NCI-H1436 (cell line): Measurements from ENCODE around the gene TIGD1.
"Not testable (repeated sequence)": the region's sequence is repeated elsewhere in the genome, so short reads cannot be mapped to it uniquely, and the experiment has no call there.

Experiments used
- DNase-seq: peaks from one replicate; lab custom pipeline; 2025; lab: John Stamatoyannopoulos, UW

The TIGD1 gene

DNA sequence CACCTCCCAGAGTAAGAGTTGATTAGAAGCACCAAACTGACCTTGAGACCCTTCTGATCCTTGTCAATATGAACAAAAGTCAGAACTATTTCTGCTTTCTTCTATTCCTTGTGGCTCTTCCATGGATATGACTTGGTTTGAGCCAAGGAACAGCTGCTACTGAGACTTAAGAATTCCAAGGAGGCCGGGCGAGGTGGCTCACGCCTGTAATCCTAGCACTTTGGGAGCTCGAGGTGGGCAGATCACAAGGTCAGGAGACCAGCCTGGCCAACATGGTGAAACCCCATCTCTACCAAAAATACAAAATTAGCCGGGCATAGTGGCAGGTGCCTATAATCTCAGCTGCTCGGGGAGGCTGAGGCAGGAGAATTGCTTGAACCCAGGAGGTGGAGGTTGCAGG is 20.1 kb upstream of the TIGD1 start:
- DNase-seq, result not testable (repeated sequence)

DNA sequence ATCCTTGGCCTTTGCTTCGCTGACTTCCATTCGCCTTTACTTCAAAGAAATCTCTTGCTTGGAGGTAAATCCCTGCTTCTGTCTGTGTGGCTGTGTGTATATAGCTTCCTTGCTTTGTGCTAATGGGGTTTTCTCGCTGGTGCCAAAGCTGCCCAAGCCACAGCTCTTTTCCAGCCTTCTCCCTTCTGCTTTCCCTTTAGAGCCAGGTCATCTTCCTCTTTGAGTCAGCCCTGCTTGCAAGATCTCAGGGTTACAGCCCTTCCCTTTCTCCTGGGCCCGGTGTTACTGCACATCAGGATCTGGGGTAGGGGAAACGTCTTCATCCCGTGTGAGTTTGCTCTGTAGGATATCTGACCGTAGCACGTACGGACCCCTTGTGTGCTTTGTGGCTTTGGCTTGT is 19.2 kb upstream of the TIGD1 start:
- no peak for DNase-seq

DNA sequence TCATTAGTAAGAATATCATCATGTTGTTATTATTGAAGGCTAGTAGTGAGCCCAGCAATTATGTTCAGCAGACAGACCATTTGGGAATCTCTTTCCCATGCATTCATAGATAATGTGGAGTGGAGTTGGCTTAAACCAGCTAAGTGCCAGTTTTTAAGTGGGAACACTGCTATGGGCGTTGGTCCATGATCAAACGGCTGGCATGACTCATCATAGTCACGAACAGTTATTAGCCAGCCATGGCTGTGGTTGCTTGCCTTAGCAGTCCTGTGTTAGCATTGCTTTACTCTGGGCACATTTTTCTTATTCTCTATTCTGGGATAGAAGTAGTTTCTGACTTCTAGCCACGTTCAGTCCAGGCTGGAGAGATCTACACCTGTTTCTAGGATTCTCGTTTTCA is 17.8 kb upstream of the TIGD1 start:
- no peak for DNase-seq

DNA sequence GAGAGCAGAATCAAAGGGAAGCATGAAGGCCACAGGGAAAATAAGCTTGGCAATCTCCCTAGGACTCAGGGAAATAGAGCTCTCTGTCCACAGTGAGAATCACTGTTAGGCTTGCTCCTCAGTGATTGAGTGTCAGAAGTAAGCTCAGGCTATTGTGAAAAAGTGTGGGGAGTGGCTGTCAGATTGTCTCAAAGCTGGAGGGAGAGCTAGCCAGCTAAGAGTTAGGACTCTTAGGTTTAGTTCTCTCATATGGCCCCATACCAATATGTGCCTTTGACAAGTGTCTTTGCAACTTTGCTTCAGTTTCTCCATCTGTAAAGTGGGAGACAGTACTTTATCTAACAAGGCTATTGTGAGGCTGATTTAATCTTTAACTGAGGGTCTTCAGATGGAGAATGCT is 17.4 kb upstream of the TIGD1 start:
- no peak for DNase-seq

DNA sequence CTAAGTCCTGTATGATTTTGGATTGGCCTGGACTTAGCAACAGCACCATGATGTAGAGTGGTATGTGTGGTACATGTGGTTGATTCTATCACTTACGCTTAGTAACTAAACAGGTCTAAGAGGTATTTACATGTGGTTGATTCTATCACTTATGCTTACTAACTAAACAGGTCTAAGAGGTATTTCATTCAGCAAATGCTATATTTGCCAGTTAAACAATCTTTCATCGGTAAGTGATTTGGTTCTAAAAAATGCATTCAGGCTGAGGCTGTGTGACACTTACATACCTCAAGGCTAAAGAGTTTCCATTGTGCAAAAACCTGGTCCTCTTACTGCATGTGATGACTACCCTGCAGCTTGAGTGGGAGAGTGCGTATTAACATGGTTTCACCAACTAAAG is 13.2 kb upstream of the TIGD1 start:
- no peak for DNase-seq

DNA sequence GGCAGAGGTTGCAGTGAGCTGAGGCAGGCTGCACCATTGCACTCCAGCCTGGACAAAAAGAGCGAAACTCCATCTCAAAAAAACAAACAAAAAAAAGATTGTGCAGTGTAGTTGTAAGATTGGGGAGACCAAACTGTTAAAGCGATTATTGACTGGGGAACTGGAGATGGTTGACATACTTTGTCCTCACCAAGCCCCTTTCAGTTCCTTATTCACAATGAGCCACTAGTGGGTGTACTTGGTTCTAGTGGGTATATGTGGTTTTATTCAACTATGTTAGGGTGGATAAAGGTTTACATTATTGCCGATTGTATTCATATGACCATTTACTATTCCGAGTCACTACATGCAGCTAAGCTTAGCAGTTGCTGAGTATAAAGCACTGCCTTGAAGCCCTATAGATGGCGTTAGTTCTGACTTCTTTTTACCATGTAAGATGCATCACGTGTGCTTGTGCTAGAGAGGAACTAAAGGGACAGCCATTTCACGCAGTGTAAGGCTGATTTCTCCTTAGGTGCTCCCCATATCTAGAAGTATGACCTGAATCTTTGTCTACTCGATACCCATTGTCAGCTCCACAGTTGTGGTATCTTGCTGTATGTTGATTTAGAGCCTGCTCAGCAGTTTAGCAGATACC is 12.3 kb upstream of the TIGD1 start:
- no peak for DNase-seq

DNA sequence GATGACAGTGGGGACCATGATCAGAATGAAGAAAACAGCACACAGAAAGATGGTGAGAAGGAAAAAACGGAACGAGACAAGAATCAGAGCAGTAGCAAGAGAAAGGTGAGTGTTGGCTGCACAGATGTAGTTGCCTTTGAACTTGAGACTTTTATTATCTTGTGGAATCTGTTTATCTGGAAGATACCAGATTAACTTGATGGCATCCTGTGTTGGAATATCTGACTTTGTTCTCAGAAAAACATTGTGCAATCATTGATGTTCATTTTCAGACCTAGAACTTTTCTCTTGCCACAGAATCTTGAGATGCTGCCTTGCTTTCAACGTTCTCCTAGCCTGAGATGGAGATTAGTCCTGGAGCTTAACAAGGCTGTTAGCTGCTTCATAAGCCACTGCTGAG is 6.1 kb upstream of the TIGD1 start:
- no peak for DNase-seq

DNA sequence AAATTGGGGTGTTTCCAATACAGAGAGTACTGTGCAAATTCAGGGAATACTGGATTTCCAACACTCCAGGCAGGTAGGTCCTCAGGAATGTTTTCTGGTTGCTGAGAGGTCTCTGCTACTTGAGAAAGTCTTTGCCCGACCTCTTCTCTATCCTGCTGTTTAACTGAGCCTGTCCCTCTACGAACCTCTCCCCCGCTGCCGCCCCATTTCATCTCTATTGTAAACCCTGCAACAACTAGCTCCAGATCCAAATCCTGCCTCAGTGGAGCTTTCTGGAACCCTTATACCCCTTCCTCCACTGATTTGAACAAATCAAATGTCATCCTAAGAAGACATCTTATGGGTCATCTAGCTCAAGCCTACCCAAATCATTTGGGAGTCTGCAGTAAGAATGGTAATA is 1.4 kb upstream of the TIGD1 start:
- DNase-seq, result no peak

DNA sequence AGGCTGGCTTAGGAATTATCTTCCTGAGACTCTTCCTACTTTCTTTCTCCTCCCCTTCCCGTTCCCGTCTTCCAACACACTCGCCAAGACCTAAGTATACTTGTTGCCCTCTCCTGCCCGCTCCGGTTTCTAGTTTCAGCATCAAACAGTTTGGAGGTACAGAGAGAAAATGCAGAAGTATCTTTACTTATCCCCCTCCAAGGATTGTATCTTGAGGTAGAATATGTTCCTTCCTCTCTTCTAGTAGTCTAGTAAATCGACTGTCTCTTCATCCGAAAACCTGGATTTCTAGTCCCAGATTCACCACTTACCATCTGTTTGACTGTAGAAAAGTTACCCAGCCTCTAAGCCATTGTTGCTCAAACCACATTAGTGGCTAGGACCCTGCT is 887 bp upstream of the TIGD1 start:
- DNase-seq, result no peak

DNA sequence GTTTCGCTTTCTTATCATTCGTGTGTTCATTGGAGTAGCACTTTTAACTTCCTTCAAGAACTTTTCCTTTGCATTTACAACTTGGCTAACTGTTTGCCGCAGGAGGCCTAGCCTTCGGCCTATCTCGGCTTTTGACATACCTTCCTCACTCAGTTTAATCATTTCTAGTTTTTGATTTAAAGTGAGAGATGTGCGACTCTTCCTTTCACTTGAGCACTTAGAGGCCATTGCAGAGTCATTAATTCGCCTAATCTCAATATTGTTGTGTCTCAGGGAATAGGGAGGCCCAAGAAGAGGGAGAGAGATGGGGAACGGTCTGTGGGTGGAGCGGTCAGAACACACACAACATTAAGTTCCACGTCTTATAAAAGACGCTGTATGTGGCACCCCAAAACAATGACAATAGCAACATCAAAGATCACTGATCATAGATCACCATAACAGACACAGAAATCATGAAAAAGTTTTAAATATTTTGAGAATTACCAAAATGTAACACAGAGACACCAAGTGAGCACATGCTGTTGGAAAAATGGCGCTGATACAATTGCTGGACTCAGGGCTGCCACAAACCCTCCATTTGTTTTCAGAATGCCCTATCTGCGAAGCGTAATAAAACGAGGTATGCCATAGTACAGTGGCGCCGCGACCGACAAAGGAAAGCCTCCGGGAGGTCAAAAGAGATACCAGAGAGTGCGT is 553 bp downstream of the TIGD1 start:
- DNase-seq, result no peak

DNA sequence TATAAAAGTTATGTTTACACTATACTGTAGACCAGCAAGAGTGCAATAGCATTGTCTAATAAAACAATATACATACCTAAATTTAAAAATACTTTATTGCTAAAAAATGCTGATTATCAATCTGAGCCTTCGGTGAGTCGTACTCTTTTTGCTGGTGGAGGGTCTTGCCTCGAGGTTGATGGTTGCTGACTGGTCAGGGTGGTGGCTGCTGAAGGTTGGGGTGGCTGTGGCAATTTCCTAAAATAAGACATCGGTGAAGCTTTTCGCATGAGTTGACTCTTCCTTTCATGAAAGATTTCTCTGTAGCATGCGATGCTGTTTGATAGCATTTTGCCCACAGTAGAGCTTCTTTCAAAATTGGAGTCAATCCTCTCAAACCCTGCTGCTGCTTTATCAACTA is 2.4 kb downstream of the TIGD1 start:
- no peak for DNase-seq

DNA sequence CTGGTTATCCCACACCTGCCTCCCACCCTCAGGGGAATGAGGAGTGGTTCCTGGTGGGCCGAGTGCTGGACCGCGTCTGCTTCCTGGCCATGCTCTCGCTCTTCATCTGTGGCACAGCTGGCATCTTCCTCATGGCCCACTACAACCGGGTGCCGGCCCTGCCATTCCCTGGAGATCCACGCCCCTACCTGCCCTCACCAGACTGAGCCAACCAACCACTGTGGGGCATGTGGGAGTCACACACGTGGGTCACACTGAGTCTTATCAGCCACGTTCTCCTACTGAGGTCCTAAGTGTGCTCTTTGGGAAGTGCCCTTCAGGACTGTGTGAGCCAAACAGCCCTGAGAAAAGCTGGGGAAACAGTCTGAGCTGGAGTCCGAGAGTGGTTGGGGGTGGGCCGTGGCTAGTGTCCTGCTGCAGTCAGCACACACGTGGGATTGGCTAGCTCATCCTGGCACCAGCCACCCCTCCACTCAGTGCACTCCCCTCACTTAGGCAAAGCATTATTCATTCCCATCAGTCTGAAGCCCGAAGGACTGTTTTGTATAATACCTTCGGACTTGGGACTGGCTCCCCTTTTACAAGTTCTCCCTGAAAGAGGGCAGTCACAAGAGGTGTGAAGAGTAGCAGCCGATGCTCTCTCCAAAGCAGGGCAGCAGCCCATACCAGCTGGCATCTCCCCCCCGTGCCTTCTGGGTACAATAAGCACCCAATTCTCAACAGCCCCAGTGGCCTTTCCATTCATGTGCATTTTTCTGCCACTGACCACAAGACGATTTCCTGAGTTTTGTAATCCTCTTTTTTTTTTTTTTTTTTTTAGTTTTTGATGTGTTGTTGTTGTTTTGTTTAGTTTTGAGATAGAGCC is 4.6 kb downstream of the TIGD1 start:
- DNase-seq, result no peak

DNA sequence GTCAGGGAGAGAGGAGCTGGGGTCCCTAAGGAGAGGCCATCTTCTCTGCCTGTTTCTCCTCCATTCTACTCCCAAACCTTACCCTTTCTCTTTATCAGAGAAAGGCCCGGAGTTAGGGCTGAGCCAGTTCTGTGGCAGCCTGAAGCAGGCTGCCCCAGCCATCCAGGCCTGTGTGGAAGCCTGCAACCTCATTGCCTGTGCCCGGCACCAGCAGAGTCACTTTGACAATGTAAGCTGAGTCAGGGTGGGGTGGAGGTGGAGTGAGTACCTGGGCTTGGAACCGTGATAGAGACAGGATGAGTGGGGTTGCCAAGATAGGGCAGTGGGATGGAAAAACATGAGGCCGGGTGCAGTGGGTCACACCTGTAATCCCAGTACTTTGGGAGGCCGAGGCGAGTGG is 5.7 kb downstream of the TIGD1 start:
- DNase-seq, result no peak

DNA sequence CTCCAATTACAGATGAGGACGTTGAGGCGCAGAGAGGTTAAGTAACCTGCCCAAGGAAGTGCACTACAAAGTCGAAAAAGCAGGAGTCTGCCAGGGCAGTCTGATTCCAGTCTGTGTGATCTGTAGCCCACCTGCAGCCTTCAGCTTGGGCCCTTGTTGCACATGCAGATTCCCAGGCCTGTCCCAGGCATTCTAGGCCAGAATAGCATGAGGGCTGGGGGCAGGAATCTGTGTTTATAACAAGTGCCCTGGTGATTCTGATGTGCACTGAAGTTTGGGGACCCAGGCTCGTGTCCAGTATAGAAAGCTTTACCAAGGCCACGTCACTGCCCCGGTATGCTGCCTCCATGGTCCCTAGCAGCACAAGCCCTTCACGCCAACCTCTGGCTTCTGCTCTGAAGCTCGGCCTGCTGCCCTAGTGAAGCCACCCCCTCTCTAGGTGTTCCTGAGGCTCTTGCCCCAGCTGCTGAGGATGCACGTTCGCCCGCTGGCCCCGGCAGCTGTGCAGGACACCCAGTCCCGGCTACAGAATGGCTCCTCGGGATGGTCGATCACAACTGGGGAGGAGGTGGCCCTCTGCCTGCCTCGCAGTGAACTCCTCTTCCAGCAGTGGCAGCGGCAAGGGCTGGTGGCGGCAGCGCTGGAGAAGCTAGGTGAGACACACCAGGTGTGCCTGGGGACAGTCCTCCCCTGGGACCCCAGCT is 6.3 kb downstream of the TIGD1 start:
- no peak for DNase-seq

DNA sequence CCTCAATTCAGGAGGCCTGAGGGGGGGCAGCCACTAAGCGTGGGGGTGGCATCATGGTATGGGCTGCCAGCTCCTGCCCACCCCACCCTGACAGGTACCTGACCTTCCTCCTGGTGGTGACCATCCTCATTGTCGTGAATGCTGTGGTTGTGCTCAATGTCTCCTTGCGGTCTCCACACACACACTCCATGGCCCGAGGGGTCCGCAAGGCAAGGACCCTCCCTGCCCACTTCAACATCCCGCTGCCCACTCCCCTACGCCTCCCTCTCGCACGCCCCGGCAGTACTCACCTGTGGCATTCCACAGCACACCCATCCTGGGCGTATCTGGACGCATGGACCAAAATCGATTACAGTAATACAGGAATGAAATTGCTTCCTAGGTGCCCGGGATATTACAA is 6.9 kb downstream of the TIGD1 start:
- no peak for DNase-seq

DNA sequence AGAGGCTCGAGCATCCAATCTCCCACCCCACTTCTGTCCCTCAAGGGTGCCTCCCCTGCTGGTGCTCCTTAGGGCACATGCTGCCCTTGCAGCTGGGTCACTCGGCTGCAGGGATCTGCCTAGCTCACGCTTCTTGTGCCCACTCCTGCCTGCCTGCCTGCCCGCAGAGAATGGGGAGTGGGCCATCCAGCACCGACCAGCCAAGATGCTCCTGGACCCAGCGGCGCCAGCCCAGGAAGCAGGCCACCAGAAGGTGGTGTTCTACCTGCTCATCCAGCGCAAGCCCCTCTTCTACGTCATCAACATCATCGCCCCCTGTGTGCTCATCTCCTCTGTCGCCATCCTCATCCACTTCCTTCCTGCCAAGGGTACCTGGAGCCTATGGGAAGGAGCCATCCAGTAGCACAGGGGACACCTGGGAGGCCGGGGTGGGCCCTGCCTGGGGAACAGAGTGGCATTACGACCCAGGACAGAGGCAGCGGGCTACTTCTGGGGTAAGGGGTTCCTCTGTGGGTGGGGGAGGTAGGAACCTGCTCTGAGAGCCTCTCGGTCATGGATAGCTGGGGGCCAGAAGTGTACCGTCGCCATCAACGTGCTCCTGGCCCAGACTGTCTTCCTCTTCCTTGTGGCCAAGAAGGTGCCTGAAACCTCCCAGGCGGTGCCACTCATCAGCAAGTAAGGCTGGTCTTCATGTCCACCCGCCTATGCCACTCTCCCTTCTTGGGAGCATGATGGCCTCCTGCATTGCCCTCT is 7.5 kb downstream of the TIGD1 start:
- DNase-seq, result no peak

DNA sequence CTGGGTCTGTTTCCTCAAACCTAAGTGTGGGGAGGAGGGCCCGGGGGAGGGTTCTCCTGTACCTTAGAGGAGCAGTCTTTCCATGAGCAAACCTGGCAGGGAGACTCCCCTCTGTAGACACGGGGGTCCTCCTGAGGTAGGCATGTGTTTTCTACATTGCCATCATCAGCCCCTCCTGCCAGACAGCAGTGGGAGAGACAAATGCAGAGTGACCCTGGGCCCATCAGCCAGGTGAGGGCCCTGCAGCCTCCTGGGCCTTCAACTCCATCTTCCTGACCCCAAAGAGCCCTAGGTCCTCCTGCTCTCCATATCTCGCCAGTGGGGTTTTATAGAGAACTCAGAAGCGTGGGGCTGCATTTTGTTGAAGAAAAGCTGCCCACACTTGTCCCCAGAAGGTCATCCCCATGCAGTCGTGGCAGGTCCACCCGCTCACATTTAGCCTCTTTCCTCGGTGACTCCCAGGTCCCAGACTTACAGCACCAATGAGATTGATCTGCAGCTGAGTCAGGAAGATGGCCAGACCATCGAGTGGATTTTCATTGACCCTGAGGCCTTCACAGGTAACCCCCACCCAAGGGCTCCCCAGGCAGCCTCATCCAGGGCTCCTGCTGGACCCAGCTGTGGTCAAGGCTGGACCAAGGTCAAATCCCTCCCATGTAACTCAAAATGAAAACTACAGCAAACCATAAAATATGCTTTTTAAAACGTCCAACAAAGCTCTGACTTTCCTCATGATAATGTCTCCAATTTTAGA is 8.2 kb downstream of the TIGD1 start:
- DNase-seq, result no peak

DNA sequence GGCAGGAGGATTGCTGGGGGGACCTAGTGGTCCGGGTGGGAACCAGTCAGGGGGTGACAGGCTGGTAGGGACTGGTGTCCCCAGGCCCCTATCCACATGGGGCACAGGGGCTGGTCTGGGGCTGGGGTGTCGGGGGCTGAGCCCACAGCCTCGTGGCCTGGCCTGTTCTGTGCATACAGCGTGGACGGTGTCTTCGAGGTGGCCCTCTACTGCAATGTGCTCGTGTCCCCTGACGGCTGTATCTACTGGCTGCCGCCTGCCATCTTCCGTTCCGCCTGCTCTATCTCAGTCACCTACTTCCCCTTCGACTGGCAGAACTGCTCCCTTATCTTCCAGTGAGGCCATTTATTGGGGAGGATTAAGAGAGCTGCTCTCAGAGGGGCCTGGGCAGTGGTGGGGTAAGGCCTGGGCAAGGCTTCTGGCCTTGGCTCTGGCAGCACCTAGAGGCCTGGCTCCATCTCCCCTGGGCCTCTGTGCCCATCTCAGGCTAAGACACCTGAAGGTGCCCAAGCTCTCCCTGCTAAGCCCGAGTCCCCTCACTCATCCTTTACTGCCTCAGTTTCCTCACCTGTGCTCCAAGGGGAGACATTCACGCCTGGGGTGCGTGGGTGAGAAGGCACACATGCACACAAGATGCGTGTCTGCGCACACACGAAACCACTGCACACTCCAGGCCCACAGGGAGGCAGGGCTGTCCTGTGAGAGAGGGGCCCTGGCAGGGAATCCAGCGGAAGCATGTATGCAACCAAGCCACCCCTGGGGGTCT is 9.0 kb downstream of the TIGD1 start:
- DNase-seq, result no peak

DNA sequence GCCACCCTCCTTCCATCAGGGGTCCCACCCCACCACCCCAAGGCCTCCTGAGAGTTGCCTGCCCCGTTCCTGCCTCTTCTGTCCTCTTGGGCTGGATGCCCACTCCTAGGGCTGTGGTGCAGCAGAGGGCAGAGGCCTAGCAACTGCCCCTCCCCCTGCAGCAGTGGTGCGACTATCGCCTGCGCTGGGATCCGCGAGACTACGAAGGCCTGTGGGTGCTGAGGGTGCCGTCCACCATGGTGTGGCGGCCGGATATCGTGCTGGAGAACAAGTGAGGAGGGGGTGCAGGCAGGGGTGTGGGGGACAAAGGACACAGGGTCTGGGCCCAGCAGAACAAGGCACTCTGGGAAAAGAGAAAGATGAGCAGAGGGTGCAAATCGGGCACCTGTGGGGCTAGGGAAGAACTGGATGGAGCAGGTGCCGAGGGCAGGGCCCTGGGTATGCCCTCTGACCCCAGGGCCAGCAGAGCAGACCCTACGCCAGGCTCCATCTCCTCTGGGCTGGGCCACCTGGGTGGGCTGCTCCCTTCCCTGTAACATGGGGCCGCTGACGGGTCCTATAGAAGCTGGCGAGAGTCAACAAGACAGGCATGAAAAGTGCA is 9.8 kb downstream of the TIGD1 start:
- no peak for DNase-seq
